GM19324 (cell line): ENCODE results near the gene CTNNA3.

Experiments used
- ATAC-seq: cut with Tn5 transposase; IDR thresholded peaks from one replicate; pipeline ENCODE4 v1.9.1; 2021; ENCODE audit warnings: mild to moderate bottlenecking, moderate library complexity; ENCODE audit not compliant: unreplicated experiment, low FRiP score

Gene CTNNA3

DNA sequence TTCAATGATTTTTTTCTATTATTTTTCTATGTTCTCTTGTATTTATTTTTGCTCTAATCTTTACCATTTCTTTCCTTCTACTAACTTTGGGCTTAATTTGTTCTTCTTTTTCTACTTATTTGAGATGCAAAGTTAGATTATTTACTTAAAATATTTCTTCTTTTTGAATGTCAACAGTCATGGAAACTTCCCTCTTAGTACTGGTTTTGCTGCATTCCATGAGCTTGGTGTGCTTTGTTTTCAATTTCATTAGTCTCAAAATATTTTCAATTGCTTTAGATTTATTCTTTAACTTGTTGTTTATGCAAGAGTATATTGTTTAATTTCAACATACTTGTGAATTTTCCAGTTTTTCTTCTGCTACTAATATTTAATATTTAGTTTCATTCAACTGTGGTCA lies 539.8 kb downstream of the CTNNA3 start:
- no peak for ATAC-seq

GRCh38 chr10:67151471-67151870 lies 544.5 kb downstream of the CTNNA3 start:
- ATAC-seq, result no peak

DNA sequence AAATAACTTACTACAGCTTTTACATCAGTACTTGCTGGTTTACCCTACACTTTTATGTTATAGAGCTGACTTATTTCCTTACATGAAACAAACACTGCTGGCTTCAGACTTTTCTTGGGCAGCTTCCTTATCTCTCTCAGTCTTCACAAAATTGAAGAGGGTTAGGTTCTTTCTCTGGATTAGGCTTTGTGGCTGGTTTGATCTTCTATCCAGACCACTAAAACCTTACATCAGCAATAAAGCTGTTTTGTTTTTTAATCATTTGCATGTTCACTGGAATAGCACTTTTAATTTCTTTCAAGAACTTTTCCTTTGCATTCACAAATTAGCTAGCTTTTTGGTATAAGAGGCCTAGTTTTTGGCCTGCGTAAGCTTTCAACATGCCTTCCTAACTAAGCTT lies 551.5 kb downstream of the CTNNA3 start:
- ATAC-seq, result no peak

GRCh38 chr10:67141300-67141699 lies 554.7 kb downstream of the CTNNA3 start:
- no peak for ATAC-seq

- no peak for ATAC-seq
Observed at GRCh38 chr10:67140641-67141040, 555.4 kb downstream of the CTNNA3 start.

- no peak for ATAC-seq
Observed at GRCh38 chr10:67127441-67127840, 568.6 kb downstream of the CTNNA3 start.

DNA sequence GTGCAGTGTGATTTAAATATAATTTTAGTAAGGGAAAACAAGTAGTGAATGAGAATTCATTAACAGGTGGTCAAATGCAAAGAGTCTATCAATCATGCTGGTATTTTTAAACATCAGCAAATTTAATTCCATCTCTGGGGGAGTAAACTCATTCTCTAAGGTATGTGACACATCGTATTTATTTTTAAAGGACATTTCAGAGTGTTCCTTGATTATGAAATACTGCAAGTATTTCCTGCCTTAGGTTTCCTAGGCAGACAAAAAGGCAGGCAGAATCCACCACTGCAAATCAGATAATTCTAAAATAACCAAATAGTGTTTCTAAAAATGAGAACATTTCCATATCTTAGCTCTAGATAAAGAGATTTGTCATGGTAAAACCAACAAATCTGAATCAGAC lies 576.3 kb downstream of the CTNNA3 start:
- no peak for ATAC-seq

- no peak for ATAC-seq
Observed at GRCh38 chr10:67115972-67116371, 580.0 kb downstream of the CTNNA3 start.

- ATAC-seq, result no peak
Observed at GRCh38 chr10:67114945-67115344, 581.0 kb downstream of the CTNNA3 start.

DNA sequence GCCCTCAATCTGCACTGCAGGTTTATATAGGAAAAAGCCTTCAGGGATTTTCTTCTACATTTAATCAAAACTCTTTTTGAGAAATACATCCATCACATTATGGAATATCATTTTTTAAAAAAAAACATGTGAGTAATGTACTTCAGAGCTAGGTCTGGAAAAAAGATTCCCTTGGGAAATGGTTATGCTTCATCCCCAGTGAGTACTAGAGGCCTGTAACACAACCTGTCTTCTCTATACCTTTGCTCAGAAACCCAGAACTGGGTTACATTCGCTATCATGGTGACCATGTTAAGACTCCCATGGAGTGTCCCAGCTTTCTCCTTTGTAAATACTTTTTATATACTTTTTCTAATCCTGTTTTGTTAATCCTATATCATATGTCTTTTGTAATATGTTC lies 583.2 kb downstream of the CTNNA3 start:
- ATAC-seq, result no peak

- ATAC-seq, result no peak
Observed at GRCh38 chr10:67110286-67110685, 585.7 kb downstream of the CTNNA3 start.

DNA sequence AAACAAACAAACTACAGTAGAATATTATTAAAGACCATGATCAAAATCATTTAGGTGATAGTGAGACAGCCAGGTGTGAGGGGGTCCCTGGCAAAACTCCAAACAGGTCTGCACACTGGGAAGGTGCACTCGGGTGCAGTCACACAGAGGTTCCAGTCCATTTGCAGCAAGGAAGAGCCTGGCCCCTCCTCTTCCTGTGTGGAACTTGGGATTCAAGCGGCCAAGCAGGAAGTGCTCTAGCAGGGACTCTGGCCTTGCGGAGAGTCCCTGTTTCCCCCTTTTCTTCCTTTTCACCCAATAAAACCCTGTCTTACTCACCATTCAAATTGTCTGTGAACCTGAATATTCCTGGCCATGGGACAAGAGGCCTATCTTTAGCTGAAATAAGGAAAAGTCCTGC lies 588.3 kb downstream of the CTNNA3 start:
- ATAC-seq, result no peak

- no peak for ATAC-seq
Observed at GRCh38 chr10:67100951-67101350, 595.0 kb downstream of the CTNNA3 start.

- no peak for ATAC-seq
Observed at GRCh38 chr10:67098461-67098860, 597.5 kb downstream of the CTNNA3 start.

GRCh38 chr10:67095531-67095930 lies 600.5 kb downstream of the CTNNA3 start:
- no peak for ATAC-seq

- no peak for ATAC-seq
Observed at GRCh38 chr10:67088036-67088435, 608.0 kb downstream of the CTNNA3 start.

GRCh38 chr10:67087135-67087425 lies 608.9 kb downstream of the CTNNA3 start:
- no peak for ATAC-seq

DNA sequence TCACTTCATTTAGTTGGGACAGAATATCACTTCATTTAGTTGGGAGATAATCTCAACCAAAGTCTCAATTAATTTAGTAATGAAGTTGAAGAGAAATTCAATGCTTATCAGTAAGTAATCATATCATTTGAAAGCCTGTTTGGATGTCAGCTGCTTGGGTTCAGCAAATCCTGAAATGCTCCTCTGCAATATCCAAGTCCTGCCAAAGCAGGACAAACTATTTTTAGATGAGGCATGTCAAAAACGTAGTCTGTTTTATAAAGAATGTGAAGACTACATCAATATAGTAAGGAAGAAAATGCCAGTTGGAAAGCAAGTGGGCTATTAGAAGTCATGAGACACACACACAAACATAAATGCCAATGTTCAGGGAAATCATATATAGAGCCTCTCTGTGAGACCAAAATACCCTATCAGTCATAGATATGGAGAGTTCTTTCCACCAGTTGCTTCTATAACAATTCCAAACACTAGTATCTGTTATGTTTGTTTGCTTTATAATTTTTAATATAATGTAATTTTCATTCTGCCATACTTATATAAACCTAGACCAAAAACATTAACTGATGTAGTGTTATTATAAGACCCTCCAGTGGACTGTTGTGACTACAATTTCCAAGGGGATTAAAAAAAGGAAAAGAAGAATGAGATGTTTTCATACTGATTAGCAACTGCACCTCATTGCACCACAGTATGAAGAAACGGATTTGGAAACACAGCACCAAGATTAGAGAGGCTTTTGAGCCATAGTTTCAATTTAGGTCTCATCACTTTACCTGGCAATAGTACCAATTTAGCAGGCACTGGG lies 609.5 kb downstream of the CTNNA3 start:
- ATAC-seq, result no peak

DNA sequence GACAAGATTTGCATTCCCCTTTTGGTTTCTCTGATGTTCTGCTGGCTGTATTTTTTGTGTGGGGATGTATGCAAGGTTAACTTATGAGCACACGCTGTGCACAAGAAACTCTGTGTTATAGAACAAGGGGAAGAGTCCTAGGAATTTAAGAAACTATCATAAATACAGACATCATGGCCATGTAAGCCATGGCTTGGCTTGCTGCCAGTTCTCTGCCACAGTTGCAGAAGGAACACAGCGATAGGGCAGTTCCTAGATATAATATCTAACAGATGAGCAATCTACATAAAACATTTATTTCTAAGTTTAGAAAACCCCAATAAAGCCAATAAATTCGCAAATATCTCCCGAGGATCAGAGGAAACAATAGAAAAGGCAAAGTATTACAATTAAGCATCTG lies 616.9 kb downstream of the CTNNA3 start:
- no peak for ATAC-seq

DNA sequence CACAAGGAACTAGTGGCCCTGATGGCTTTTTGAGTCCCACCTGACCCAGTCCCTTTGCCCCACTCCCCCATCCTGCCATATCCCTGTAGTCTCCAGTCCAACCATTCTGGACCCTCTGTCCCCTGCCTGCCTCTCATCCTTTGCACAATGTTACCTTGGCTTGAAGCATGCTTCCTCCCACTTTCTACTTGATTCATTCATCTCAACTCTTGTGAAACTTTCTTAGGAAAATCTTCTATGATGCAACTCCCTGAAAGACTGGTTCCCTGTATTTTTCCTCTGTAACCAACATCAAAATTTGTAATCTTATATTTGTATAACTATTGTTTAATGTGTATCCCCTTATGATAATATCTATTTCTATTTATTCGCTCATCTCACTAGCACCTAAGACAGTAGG lies 618.6 kb downstream of the CTNNA3 start:
- ATAC-seq, result no peak

GRCh38 chr10:67076144-67076543 lies 619.9 kb downstream of the CTNNA3 start:
- no peak for ATAC-seq

DNA sequence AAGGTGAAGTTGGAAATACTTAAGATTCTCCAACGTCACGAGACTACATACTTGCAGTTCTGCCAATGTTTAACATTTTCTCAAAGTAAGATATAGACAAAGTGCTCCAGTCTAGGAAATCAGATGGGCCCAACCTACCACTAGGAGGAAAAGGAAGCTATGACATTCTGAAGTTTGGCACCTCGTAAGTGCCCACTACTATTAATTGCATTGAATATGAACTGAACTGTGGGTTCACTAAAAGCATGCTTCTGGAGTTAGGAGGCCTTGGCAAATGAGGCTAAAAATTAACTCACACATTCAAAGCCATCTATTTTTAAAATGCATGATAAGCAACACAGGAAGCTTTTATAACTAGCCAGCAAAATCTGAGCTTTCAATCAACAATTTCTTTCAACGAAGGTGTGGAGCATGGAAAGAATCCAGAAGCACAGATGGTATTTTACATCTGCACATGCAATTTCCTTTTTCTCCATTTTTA lies 620.5 kb downstream of the CTNNA3 start:
- ATAC-seq, result no peak

- ATAC-seq, result no peak
Observed at GRCh38 chr10:67072654-67073053, 623.3 kb downstream of the CTNNA3 start.
